Fibroblast of the aortic adventitia (primary cell): ENCODE results near the gene MYL12A. TPM values are rescaled to one million over a fixed set of nuclear protein-coding genes. Genes with fewer than 3 reads are reported as not detected.
A peak's percentile ranks its signal among the peaks of the same experiment; 100 is the strongest.
"Not testable (repeated sequence)": the region's sequence is repeated elsewhere in the genome, so short reads cannot be mapped to it uniquely, and the experiment has no call there.

Experiments used
- DNase-seq: peaks from one replicate; pipeline ENCODE4 v3.0.0-alpha.2; 2010; ENCODE audit warnings: low read depth
- H3K4me3 ChIP-seq: 2 replicates; pipeline ENCODE4 v1.5.1; 2011; ENCODE audit warnings: low read depth, mild to moderate bottlenecking, control low read depth, low read length, moderate library complexity
- total RNA-seq: library from RNA; depleted of rRNA; stranded (reverse); fragments of >200 nt; gene quantifications from 2 replicates; pipeline ENCODE4 v1.2.3, GENCODE V29; 2012; ENCODE audit warnings: low replicate concordance
- TF ChIP-seq, protein P1 (sequence below): IDR thresholded peaks from 2 replicates; pipeline ENCODE4 v1.5.1; 2011; ENCODE audit warnings: mild to moderate bottlenecking, low read length, control low read depth, inconsistent platforms; ENCODE audit not compliant: insufficient read depth

MYL12A gene
- 251 and 733 TPM in 2 replicates for total RNA-seq

DNA sequence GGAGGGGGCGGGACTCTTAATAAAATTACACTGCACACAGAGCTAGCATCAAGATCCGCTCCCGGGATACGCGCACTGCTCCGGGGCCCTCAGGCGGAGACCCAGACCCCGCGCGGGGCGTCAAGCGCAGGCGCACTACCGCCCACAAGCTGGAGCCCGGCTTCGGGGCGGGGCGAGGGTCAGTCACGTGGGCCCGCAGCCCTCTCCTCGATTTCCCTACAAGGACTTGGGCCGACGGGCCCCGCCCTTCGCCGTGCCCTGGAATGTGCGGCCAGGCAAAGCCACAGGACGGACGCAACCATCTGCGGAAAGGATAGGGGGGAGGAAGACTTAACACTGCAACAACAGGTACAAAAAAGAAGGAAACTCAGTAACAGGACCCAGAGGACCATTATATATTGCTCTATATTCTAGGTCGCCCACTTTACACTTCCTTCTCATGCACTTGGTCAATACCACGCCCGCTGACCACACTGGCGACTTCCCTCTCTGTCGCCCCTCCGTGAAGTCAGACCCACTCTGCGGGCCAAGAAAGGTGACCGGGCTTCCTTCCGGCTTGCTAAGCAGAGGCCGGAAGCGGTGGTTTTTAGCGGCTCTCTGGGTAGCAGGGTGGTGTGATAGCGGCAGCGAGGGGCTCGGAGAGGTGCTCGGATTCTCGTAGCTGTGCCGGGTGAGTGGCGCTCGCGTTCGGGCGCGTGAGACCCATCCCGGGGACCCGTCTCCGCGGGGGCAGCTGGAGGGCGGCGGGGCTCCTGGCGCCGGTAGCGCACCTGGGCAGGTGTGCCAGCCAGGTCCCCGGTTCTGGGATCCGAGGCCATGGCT lies at the start of gene MYL12A:
Gene MYL12A (plus strand): TSS at position 562 of the 822 bp plus-strand sequence. CDS start 5,447 bp downstream, outside the sequence.
- DNase-seq = peak; percentile 99
- TF ChIP-seq, protein P1, sequence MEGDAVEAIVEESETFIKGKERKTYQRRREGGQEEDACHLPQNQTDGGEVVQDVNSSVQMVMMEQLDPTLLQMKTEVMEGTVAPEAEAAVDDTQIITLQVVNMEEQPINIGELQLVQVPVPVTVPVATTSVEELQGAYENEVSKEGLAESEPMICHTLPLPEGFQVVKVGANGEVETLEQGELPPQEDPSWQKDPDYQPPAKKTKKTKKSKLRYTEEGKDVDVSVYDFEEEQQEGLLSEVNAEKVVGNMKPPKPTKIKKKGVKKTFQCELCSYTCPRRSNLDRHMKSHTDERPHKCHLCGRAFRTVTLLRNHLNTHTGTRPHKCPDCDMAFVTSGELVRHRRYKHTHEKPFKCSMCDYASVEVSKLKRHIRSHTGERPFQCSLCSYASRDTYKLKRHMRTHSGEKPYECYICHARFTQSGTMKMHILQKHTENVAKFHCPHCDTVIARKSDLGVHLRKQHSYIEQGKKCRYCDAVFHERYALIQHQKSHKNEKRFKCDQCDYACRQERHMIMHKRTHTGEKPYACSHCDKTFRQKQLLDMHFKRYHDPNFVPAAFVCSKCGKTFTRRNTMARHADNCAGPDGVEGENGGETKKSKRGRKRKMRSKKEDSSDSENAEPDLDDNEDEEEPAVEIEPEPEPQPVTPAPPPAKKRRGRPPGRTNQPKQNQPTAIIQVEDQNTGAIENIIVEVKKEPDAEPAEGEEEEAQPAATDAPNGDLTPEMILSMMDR = no peak
- peak within 1 kb of the TSS; percentile 93 for H3K4me3 ChIP-seq

DNA sequence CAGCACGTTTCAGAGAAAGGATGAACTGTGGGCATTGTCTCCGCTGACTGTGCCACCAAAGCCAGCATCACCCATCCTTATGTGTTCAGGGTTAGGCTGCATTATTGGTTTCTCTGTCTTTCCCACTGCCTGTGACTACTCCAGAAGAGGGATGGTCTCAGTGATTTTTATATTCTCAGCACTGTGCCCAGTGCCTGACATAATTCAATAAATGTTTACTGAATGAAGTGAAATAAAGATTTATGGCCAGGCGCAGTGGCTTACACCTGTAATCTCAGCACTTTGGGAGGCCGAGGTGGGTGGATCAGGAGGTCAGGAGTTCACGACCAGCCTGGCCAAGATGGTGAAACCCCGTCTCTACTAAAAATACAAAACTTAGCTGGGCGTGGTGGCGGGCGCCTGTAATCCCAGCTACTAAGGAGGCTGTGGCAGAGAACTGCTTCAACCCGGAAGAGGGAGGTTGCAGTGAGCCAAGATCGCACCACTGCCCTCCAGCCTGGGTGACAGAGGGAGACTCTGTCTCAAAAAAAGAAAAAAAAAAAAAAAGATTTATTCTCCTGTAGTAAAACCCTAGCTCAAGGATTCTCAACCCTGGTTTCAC lies 49.2 kb upstream of the MYL12A start:
- not testable (repeated sequence) for DNase-seq, H3K4me3 ChIP-seq

DNA sequence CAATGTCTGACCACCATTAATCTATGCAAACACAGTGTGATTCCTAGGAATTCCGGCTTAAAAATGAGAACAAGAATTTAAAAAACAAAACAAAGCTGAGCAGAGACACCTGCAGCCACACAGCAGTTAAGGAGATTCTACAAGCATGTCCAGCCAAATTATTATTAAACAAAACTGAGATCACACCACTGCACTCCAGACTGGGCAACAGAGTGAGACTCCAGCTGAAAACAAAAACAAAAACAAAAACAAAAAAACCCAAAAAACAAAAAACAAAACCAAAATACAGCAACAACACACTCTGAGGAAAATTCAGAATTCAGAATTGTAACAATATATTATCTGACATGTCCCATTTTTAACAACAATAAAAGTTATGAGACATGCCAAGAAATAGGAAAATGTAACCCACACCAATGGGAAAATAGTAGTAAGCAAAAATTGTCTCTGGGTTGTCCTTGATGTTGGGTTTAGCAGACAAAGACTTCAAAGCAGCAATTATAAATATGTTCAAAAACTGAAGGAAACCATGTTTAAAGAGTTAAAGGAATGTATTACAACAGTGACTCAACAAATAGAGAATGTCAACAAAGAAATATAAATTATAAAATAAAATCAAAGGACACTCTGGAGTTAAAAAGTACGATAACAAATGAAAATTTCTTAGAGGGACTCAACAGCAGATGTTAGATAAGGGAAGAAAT lies 47.5 kb upstream of the MYL12A start:
- DNase-seq = no peak
- TF ChIP-seq, protein P1 = no peak
- no peak overlapping the region for H3K4me3 ChIP-seq

DNA sequence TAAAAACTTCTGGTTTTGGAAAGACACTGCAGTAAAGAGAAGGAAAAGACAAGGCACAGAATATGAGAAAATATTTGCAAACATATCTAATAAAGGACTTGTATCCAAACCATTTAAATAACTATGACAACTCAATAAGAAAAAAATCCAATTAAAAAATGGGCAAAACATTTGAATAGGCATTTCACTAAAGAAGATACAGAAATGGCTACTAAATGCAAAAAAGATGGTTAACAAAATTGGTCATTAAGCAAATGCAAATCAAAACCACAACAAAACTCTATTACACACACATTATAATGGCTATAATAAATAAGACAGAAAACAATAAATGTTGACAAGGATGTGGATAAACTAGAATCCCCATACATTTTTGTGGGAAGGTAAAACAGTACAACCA lies 42.4 kb upstream of the MYL12A start:
- no peak for DNase-seq
- TF ChIP-seq, protein P1 = no peak
- H3K4me3 ChIP-seq = no peak overlapping the region

DNA sequence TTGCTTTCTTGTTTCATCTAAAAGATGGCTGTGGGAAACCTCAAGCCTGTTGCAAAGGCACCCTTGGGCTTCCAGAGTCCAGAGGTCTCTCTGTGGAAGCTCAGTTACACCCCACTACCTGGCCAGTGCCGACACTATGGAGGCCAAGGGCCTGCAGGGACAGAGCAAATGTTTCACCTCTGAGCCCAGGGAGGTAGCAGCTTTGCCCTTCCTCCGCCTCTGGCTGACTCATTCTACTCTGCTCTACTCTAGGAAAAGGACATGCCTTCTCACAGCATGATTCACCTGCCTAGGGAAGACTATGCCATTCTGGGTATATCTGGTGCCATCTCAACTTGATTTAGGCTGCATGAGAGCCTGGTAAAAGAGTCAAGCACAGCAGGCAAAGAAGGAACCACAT lies 40.0 kb upstream of the MYL12A start:
- TF ChIP-seq, protein P1 = no peak

DNA sequence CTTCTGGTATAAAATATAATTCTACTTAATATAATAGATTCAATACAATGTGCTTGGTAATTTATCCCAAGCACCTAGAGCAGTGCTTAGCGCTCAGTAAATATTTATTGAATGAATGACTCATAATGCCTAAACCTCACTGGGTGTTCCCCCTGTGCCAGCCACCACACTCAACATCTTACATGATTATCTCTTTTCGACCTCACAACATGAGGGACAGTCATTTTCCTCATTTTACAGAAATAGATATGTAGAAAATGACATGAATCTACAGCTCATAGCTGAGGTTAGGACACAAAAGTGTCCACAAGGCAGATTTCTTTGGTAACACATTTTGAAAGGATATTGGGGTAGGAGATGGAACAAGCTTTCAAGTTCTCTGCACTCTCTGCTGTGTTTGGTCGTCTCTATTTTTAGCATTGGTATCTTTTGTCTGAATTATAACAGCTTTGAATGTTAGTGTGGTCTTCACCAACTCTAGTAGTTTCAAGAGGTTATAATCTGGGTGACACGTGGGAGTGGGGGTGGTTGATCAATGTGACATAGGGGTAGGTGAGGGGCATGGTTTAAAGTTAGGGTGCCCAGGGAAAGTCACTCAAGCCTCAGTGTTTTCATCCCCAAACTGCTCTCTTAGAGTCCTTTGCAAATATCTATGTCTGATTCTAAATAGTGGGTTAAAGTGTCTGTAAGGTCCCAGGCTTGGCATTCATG lies 37.6 kb upstream of the MYL12A start:
- no peak for DNase-seq
- H3K4me3 ChIP-seq = no peak overlapping the region
- TF ChIP-seq, protein P1 = no peak

More for the DNA sequence above, 40.0 kb upstream of the MYL12A start:
- H3K4me3 ChIP-seq = no peak overlapping the region
- DNase-seq = no peak
